Cardiac fibroblast (primary cell): ENCODE measurements around the gene DOCK4.

Source experiments
- DNase-seq, 2 donors: peaks; one replicate each; pipeline versions ENCODE4 v3.0.0 to v3.0.0-alpha.2; 2010; ENCODE audit warnings: low read depth in 2 of 2
- H3K4me3 ChIP-seq, 2 donors: replicated peaks in 1 of 2; 1 replicate in 1 of 2; 2 replicates in 1 of 2; pipeline ENCODE4 v1.5.1; 2011; ENCODE audit warnings: low read depth in 2 of 2, low read length in 2 of 2, mild to moderate bottlenecking in 2 of 2, moderate library complexity in 1 of 2
- TF ChIP-seq, protein P1 (sequence below): IDR thresholded peaks from one replicate; pipeline ENCODE4 v1.5.1; 2011; ENCODE audit warnings: low read depth, mild to moderate bottlenecking, low read length, inconsistent platforms

DOCK4 gene

DNA sequence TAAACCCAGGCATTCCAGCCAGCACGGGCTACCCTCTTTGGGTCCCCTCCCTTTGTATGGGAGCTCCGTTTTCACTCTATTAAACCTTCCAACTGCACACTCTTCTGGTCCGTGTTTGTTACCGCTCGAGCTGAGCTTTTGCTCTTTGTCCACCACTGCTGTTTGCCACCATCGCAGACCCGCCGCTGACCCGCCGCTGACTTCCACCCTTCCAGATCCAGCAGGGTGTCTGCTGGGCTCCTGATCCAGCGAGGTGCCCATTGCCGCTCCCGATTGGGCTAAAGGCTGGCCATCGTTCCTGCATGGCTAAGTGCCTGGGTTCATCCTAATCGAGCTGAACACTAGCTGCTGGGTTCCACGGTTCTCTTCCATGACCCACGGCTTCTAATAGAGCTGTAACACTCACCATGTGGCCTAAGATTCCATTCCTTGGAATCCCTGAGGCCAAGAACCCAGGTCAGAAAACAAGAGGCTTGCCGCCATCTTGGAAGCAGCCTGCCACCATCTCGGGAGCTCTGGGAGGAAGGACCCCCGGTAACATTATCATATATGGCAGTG lies 14.8 kb upstream of the DOCK4 start:
- TF ChIP-seq, protein P1, sequence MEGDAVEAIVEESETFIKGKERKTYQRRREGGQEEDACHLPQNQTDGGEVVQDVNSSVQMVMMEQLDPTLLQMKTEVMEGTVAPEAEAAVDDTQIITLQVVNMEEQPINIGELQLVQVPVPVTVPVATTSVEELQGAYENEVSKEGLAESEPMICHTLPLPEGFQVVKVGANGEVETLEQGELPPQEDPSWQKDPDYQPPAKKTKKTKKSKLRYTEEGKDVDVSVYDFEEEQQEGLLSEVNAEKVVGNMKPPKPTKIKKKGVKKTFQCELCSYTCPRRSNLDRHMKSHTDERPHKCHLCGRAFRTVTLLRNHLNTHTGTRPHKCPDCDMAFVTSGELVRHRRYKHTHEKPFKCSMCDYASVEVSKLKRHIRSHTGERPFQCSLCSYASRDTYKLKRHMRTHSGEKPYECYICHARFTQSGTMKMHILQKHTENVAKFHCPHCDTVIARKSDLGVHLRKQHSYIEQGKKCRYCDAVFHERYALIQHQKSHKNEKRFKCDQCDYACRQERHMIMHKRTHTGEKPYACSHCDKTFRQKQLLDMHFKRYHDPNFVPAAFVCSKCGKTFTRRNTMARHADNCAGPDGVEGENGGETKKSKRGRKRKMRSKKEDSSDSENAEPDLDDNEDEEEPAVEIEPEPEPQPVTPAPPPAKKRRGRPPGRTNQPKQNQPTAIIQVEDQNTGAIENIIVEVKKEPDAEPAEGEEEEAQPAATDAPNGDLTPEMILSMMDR = no peak

DNA sequence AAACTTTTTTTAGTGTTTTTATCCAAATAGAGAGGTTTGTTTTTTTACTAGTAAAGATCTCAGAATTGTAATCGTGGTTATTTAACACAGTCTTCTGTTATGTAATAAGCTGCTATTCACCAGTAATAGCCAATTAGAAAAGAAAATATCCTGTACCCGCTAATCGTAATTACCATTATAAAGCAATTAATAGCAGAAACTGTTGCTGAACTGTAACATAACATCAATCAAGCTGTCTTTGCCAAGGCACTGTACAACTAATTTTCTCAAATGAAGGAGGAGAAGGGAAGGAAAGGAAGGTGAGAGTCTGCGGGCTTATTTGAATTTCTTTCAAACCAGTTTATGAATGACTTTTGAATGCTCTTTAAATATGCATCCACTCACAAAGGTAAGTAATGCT lies 9.6 kb upstream of the DOCK4 start:
- TF ChIP-seq, protein P1 = no peak
- H3K4me3 ChIP-seq = no peak overlapping the region
- no peak for DNase-seq

More for the DNA sequence above, 14.8 kb upstream of the DOCK4 start:
- H3K4me3 ChIP-seq = no peak overlapping the region
- no peak for DNase-seq

- no peak for DNase-seq
- H3K4me3 ChIP-seq = no peak overlapping the region
- TF ChIP-seq, protein P1 = no peak
Observed at GRCh38 chr7:112214883-112215282, 8.7 kb upstream of the DOCK4 start.

DNA sequence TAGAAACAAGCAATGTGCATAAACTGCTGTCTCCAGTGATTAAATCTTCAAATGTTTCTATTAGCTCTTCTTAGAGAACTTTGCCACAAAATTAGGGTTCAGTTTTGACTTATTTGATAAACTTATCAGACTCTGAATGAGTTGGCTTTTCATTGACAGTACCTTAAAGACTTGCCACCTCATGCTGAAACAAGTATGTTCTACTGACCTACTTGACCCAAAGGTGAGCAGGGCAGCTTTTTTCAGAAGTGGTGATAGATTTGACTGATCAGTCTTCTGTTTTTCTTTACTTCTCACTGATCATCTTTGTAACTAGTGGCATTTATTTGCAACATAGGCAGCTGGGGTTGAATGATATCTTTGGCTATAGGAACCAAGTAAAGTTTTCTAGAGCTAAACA lies 8.1 kb upstream of the DOCK4 start:
- TF ChIP-seq, protein P1 = no peak
- no peak overlapping the region for H3K4me3 ChIP-seq
- no peak for DNase-seq

- DNase-seq = no peak
- no peak overlapping the region for H3K4me3 ChIP-seq
- TF ChIP-seq, protein P1 = no peak
Observed at GRCh38 chr7:112213735-112214134, 7.5 kb upstream of the DOCK4 start.

DNA sequence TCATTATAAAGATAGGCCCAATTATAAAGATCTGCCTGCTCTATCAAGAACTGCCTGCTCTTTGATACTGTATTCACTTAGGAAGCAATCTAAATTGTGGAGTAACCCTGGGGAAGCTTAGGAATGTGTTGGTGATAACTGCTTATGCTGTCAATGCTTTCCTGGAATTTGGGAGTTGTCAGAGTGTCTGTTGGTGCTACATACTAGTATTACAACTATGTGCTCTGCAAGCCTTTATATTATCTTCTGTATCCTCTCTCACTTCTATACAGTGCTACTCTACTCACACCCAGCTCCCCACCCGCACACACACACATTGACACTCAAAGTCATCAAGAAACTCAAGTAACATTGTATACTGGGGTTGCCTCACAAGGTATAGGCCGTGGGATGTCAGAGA lies 6.4 kb upstream of the DOCK4 start:
- H3K4me3 ChIP-seq = no peak overlapping the region
- TF ChIP-seq, protein P1 = no peak
- peak in 1 of 2 donors; percentile 58 for DNase-seq

- H3K4me3 ChIP-seq = no peak overlapping the region
- peak; percentile 66 to 73 for DNase-seq
- TF ChIP-seq, protein P1 = no peak
Observed at GRCh38 chr7:112211348-112211907, 5.2 kb upstream of the DOCK4 start.
